Anterior cingulate cortex (tissue), 58 donors: Measurements from ENCODE around the gene INO80E.
"Not testable (repeated sequence)": the region's sequence is repeated elsewhere in the genome, so short reads cannot be mapped to it uniquely, and the experiment has no call there.

Experiments
- DNase-seq, 58 donors: peaks; one replicate each; lab custom pipeline; 2025; lab: John Stamatoyannopoulos, UW

Gene INO80E, protein sequence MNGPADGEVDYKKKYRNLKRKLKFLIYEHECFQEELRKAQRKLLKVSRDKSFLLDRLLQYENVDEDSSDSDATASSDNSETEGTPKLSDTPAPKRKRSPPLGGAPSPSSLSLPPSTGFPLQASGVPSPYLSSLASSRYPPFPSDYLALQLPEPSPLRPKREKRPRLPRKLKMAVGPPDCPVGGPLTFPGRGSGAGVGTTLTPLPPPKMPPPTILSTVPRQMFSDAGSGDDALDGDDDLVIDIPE

DNA sequence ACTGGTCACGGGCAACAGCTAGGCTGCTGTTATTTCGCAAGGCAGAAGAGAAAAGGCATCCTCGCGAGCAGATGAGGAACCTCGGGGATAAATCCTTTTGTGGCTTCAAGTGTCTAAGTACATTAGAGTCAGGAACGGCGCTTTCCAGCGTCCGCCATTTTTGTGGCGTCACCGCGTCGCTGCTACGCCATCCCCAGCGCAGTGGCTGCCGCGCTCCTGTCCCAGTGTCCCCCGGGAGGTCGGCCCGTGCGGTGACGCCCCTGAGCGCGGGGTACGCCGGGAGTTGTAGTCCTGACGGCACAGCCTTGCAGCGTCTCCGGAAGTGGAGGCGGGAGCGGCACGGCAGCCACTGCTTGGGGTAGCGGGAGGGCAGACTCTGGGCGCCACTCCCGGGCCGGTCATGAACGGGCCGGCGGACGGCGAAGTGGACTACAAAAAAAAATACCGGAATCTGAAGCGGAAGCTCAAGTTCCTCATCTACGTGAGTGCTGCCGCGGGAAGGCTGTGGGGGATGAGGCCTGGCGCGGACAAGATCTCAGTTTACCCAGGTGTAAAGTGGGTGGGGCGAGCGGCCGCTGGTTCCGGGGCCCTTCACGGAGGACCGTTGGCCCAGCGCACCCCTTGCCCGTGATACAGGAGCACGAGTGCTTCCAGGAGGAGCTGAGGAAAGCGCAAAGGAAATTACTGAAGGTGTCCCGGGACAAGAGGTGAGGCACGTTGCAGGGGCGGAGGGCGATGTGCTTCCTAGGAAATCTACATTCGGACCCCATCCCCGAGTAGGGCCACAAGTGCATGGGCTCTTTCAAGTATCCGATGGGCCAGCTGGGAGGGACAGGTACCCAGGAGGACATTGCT, at the start of gene INO80E:
INO80E (plus strand) TSS at position 331 of the 855 bp plus-strand sequence; CDS start at position 401, 70 bp downstream.
- DNase-seq: peak; percentile 86 to 100 (median 97)

- no peak for DNase-seq
Measured at GRCh38 chr16:29947897-29948296, 48.1 kb upstream of the INO80E start.

DNA sequence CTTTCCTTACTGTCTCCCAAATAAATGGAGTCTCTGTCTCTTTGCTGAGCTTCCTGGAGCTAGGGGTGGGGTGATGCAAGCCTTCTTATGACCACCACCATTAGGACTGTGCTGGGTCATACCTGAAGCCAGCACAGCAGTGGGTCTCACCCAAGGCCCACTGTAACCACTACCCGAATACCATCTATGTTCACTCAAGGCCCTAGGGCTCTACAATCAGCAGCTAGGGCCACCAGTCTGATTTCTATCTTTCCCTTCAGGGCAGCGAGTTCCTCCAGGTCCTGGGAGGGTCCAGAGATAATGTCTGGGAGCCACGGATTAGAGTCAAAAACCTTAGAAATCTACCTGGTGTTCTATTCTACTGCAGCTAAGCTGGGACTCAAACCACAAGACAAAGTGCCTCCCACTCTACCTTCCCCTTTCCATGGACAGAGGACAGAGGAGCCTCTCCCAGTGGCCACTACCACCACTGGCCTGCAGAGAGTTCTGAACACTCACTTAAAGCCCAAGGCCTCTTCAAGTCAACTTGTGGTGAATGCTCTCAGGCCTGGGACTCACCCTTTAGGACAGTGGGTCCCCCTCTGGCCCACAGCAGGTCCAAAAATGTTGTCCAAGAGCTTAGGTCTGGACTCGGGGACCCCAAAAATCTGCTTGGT, 45.1 kb upstream of the INO80E start:
- DNase-seq: no peak

DNA sequence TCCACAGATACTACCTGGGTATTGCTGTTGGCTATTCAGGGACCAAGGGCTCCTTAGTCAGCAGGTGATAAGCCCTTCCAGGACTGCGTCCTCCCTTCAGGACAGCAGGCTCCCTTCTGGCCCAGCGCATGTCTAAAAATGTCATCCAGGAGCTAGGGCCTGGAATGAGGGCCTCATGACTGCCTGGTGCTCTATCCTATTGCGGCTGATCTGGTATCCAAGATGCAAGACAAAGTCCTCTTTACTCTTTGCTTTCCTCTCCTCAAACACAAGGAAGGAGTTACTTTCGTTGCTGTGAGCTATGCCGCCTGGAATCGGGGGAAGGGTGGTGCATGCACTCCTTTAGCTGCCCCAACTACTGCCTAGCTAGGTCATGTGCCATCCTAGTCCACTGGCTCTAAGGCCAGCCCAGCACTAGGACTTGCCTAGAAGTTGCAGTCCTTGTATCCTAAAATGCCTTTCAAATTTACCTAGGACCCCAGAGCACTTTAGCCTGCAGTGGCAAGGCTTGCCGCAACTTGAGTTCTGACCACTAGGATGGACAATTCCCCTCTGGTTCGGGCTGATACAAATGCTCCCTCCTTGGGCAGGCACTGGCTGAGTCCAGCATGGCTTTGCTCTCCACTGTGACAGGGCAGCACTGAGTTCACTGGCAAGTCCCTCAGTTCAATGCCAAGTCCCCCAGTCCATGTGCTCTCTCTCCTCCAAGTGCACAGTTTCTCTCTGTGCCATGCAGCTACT, 44.2 kb upstream of the INO80E start:
- no peak for DNase-seq

GRCh38 chr16:29958756-29959155, 37.3 kb upstream of the INO80E start:
- DNase-seq: no peak

DNA sequence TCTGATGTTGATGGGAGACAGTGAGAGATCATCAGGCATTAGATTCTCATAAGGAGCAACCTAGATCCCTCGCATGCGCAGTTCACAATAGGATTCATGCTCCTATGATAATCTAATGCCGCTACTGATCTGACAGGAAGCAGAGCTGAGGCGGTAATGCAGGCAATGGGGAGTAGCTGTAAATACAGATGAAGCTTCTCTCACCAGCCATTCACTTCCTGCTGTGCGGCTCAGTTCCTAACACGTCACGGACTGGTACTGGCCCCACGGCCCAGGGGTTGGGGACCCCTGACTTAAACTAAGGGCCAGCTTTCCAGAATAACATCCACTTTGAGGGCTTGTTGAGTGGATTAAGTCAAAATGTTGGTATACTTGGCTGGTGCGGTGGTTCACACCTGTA, 36.7 kb upstream of the INO80E start:
- DNase-seq: no peak

DNA sequence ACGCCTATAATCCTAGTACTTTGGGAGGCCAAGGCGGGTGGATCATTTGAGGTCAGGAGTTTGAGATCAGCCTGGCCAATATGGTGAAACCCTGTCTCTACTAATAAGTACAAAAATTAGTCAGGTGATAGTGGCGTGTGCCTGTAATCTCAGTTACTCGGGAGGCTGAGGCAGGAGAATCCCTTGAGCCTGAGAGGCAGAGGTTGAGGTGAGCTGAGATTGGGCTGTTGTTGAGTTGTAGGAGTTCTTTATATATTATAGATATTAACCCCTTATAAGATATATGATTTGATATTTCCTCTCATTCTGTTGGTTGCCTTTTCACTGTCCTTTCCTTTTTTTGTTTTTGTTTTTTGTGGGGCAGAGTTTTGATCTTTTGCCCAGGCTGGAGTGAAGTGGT, 36.2 kb upstream of the INO80E start:
- not testable (repeated sequence) for DNase-seq

GRCh38 chr16:29961127-29961478, 34.9 kb upstream of the INO80E start:
- DNase-seq: no peak

- DNase-seq: peak; percentile 44 to 95 (median 88)
Measured at GRCh38 chr16:29961479-29962343, 34.3 kb upstream of the INO80E start, which contains the start of gene TMEM219. Gene TMEM219 (plus strand): TSS chr16:29962079. CDS start chr16:29963144, 1,065 bp downstream.

DNA sequence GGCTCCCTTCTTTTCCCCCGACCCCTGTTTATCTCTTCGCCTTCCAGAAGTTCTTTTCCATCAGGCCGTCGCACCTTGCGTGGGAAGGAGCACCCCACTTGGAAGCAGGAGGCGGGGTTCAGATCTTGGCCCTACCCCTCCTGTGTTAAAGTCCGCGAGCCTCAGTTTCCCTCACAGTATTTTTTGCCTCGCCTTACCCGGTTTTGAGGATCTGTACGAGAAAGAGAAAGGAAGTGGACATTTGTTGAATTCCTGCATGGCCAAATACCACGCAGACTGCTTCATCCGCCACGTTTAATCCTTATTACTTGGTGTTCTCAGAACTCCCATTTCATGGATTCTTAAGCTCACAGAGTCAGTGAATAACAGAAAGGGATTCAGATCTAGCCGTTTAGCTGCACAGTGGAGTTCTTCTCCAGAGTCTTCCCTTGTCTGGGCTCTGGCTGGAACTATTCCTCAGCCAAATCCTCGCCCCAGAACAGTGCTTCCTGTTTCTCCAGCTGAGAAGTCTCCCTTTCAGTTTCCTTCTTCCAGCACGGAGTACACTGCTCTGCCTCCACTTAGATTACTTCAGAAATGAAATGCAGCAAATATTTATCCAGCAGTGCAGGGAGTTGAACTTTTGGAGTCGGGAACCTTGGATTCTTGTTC, 33.6 kb upstream of the INO80E start:
- peak in 10 of 58 donors; percentile 5 to 55 (median 32) for DNase-seq

DNA sequence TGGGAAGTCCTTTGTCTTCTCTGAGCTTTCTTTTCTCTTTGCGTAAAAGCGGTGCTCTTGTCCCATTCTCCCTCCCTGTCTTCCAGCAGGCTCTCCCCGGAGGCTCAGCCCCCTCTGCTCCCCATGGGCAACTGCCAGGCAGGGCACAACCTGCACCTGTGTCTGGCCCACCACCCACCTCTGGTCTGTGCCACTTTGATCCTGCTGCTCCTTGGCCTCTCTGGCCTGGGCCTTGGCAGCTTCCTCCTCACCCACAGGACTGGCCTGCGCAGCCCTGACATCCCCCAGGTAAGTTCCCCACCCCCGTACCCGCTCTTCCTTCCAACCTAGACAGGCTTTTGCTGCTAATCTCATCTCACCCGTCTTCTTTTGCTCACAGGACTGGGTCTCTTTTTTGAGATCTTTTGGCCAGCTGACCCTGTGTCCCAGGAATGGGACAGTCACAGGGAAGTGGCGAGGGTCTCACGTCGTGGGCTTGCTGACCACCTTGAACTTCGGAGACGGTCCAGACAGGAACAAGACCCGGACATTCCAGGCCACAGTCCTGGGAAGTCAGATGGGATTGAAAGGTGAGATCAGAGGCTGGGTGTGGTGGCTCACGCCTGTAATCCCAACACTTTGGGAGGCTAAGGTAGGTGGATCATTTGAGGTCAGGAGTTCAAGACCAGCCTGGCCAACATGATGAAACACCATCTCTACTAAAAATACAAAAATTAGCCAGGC, 32.9 kb upstream of the INO80E start:
- DNase-seq: no peak

GRCh38 chr16:29968205-29968604, 27.8 kb upstream of the INO80E start:
- no peak for DNase-seq

DNA sequence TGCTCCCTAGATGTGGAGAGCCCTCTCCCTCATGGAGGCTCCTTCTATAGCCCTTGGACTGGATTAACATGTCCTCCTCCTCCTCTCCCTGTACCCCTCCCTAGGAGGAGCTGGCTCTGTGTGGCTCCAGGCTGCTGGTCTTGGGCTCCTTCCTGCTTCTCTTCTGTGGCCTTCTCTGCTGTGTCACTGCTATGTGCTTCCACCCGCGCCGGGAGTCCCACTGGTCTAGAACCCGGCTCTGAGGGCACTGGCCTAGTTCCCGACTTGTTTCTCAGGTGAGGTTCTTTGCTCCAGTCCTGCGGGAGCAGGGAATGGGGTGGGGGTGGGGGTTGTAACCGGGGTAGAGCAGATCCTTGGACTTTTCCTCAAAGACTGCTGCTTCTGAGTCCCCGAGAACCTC, 24.7 kb upstream of the INO80E start:
- no peak for DNase-seq

DNA sequence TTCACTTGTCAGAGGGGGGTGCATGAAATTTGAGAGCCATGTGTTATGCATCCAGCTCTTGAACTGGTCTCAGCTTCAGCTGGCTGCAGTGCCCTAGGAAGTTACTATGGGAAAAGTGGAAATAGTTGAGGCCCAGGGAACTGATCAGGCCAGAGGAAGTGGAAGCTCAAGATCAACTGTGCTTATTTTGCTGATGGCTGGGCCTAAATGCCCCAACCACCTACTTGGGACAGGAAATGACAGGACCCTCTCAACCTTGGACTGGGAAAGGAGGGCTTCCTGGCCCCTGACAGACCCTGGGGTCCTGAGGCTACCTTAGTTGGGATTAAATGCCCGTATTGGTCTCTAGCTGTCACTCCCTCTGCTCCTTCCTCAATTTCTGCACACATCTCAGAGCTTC, 23.5 kb upstream of the INO80E start:
- no peak for DNase-seq

- DNase-seq: no peak
Measured at GRCh38 chr16:29972992-29973383, 23.1 kb upstream of the INO80E start.

GRCh38 chr16:29973384-29974246, 22.4 kb upstream of the INO80E start, which contains the start of gene TAOK2:
Gene TAOK2 (plus strand): TSS chr16:29973868. CDS start chr16:29977773, 3,905 bp downstream.
- peak; percentile 73 to 100 (median 99) for DNase-seq
